ENCODE data around the gene CCDC157.

Gene CCDC157

DNA sequence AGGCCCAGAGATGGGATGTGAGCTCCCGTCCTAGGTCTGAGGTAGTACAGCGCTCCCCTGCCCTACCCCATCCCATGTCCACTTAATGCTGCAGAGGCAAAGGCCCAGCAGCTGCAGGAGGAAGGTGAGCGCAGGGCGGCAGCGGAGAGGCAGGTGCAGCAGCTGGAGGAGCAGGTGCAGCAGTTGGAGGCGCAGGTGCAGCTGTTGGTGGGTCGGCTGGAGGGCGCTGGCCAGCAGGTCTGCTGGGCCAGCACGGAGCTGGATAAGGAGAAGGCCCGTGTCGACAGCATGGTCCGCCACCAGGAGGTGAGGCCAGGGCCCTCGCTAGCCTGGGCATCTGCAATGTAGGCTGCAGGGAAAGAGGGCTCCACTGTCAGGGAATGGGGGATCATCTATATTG lies 15.2 kb downstream of the CCDC157 start:
- TF ChIP-seq POLR2AphosphoS5 (IDR thresholded peaks at IDR 0.05; ENCODE audit: borderline replicate concordance, low read depth, low read length), result no peak
- no peak for TF ChIP-seq EZH2 (IDR thresholded peaks at IDR 0.05)
- no peak for TF ChIP-seq FOXP2 (optimal IDR thresholded peaks at IDR 0.05; ENCODE audit: control extremely low read depth, extremely low read length, insufficient read depth)
- Histone ChIP-seq H3K9ac (ENCODE audit: insufficient read length) (no peak overlapping the region), H3K4me3 (no peak overlapping the region), H3K36me3 (ENCODE audit: insufficient read depth, low read length) (no peaks in the 10 kb centered on the region), H3K27ac (no peak overlapping the region), H3K9me3 (ENCODE audit: low read depth, low read length) (no peaks in the 10 kb centered on the region)
- DNase-seq (ENCODE audit: low read depth, low spot score), result no peak

GRCh38 chr22:30372915-30373314 lies 16.1 kb downstream of the CCDC157 start:
- no peak overlapping the region for H3K27ac ChIP-seq
- no peak for DNase-seq (ENCODE audit: low read depth, low spot score)
- H3K9me3 ChIP-seq (ENCODE audit: low read depth, low read length), result no peaks in the 10 kb centered on the region
- TF ChIP-seq EZH2 (IDR thresholded peaks at IDR 0.05), result no peak
- no peak for TF ChIP-seq FOXP2 (optimal IDR thresholded peaks at IDR 0.05; ENCODE audit: control extremely low read depth, extremely low read length, insufficient read depth)
- TF ChIP-seq POLR2AphosphoS5 (IDR thresholded peaks at IDR 0.05; ENCODE audit: borderline replicate concordance, low read depth, low read length), result no peak
- no peak overlapping the region for H3K9ac ChIP-seq (ENCODE audit: insufficient read length)
- H3K4me3 ChIP-seq, result no peak overlapping the region
- H3K36me3 ChIP-seq (ENCODE audit: insufficient read depth, low read length), result no peaks in the 10 kb centered on the region

DNA sequence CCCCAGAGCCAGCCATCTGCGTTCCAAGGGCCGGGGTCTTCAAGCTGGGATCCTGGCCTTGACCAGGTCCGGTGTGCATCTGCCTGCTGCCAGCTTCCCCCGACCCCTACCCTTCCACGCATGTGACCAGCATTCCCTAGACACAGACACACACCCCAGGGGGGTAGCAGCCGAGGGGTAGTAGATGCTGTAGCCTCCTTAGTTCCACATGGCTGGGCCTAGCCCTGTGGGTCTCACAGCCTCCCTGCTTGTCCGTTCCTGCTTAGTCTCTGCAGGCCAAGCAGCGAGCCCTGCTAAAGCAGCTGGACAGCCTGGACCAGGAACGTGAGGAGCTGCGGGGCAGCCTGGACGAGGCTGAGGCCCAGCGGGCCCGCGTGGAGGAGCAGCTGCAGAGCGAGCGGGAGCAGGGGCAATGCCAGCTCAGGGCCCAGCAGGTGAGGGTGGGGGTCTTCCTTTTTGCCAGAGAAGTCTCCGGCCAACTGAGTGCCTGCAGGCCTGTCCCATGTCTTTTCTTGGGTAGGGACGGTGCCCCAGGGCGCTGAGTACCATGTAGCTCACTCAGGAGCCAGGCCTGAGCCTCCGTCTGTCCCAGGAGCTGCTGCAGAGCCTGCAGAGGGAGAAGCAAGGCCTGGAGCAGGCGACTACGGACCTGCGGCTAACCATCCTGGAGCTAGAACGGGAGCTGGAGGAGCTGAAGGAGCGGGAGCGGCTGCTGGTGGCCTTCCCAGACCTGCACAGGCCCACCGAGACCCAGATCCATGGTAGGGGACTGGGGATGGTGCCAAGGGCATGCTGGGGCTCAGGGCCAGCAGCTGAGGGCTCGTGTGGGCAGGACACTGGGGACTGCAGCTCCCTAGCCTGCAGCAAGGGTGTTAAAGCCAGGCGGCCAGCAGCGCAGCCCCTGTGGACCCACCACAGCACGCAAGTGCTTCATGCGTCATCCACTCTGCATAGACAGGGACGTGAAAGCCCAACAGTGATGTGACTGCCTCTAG lies 16.8 kb downstream of the CCDC157 start:
- Histone ChIP-seq H3K4me3 (no peak overlapping the region), H3K36me3 (ENCODE audit: insufficient read depth, low read length) (no peaks in the 10 kb centered on the region), H3K9me3 (ENCODE audit: low read depth, low read length) (no peaks in the 10 kb centered on the region), H3K9ac (ENCODE audit: insufficient read length) (no peak overlapping the region), H3K27ac (no peak overlapping the region)
- TF ChIP-seq EZH2 (IDR thresholded peaks at IDR 0.05) (no peak), FOXP2 (optimal IDR thresholded peaks at IDR 0.05; ENCODE audit: control extremely low read depth, extremely low read length, insufficient read depth) (no peak), POLR2AphosphoS5 (IDR thresholded peaks at IDR 0.05; ENCODE audit: borderline replicate concordance, low read depth, low read length) (no peak)
- no peak for DNase-seq (ENCODE audit: low read depth, low spot score)

DNA sequence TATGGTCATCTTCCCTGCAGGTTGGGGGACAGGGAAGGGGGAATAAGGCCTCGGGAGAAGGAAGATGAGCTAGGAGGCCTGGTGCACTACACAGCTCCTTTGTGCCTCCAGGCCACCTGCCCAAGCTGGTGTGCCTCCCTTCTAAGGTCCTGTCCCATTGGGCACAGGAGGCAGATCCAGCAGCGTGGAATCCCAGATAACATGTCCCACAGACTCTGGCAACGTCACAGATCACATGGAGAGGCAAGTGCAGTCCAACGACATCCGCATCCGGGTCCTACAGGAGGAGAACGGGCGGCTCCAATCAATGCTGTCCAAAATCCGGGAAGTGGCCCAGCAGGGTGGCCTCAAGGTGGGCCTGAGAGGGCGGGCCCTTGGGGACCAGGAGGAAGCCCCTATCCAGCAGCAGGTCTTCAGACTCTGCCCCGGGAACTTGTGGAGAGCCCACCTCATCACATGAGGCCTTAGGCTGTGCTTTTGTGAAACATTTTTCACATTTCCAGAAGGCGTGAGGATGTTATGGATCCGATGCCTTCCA lies 18.6 kb downstream of the CCDC157 start:
- Histone ChIP-seq H3K4me3 (no peak overlapping the region), H3K36me3 (ENCODE audit: insufficient read depth, low read length) (no peaks in the 10 kb centered on the region), H3K9me3 (ENCODE audit: low read depth, low read length) (no peaks in the 10 kb centered on the region), H3K9ac (ENCODE audit: insufficient read length) (no peak overlapping the region), H3K27ac (no peak overlapping the region)
- TF ChIP-seq POLR2AphosphoS5 (IDR thresholded peaks at IDR 0.05; ENCODE audit: borderline replicate concordance, low read depth, low read length), result no peak
- TF ChIP-seq EZH2 (IDR thresholded peaks at IDR 0.05), result no peak
- no peak for TF ChIP-seq FOXP2 (optimal IDR thresholded peaks at IDR 0.05; ENCODE audit: control extremely low read depth, extremely low read length, insufficient read depth)
- DNase-seq (ENCODE audit: low read depth, low spot score), result no peak

DNA sequence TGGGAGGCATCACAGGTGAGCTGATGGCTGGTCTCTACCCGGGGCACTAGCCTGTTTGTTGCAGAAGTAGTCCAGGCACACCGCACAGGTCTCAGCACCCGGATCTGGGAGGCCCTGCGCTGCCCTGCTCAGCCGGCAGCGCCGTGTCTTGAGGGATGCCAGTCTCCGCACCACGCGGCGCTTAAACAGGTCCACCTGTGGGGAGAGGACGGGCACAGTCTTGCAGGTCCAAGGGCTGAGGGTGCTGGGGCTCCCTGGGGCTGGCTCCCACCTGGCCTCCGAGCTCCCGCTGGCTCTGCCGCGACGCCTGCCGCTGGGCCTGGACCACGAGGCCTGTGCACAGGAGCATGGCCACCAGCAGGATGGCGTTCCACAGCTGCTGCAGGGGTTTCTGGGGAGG lies 23.2 kb downstream of the CCDC157 start:
- H3K9ac ChIP-seq (ENCODE audit: insufficient read length), result no peak overlapping the region
- DNase-seq (ENCODE audit: low read depth, low spot score), result no peak

GRCh38 chr22:30381264-30381663 lies 24.5 kb downstream of the CCDC157 start:
- no peaks in the 10 kb centered on the region for H3K36me3 ChIP-seq (ENCODE audit: insufficient read depth, low read length)
- no peak for DNase-seq (ENCODE audit: low read depth, low spot score)
- H3K9ac ChIP-seq (ENCODE audit: insufficient read length), result no peak overlapping the region

More for the DNA sequence above, 23.2 kb downstream of the CCDC157 start:
- no peak overlapping the region for H3K27ac ChIP-seq
- TF ChIP-seq EZH2 (IDR thresholded peaks at IDR 0.05) (no peak), FOXP2 (optimal IDR thresholded peaks at IDR 0.05; ENCODE audit: control extremely low read depth, extremely low read length, insufficient read depth) (no peak), POLR2AphosphoS5 (IDR thresholded peaks at IDR 0.05; ENCODE audit: borderline replicate concordance, low read depth, low read length) (no peak)
- no peak overlapping the region for H3K4me3 ChIP-seq
- no peaks in the 10 kb centered on the region for H3K36me3 ChIP-seq (ENCODE audit: insufficient read depth, low read length)
- no peaks in the 10 kb centered on the region for H3K9me3 ChIP-seq (ENCODE audit: low read depth, low read length)

DNA sequence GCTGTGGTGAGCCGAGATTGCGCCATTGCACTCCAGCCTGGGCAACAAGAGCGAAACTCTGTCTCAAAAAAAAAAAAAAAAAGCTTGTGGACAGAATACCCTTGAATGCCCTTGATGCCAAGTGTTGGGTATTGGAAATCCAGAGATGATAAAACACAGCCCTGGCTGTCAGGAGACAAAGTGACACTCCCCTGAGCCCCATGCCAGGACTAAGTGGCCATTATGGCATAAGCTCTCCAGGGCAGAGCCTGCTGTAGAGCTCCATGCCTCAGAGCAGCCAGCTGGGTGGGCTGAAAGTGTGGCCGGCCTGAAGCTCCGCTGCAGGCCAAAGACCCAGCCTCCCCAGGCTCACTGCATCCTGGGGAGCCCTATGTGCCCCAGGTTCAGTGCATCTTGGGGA lies 25.5 kb downstream of the CCDC157 start:
- H3K36me3 ChIP-seq (ENCODE audit: insufficient read depth, low read length), result no peaks in the 10 kb centered on the region
- DNase-seq (ENCODE audit: low read depth, low spot score), result no peak
- H3K9me3 ChIP-seq (ENCODE audit: low read depth, low read length), result no peaks in the 10 kb centered on the region
- no peak for TF ChIP-seq POLR2AphosphoS5 (IDR thresholded peaks at IDR 0.05; ENCODE audit: borderline replicate concordance, low read depth, low read length)
- no peak for TF ChIP-seq EZH2 (IDR thresholded peaks at IDR 0.05)
- TF ChIP-seq FOXP2 (optimal IDR thresholded peaks at IDR 0.05; ENCODE audit: control extremely low read depth, extremely low read length, insufficient read depth), result no peak
- H3K27ac ChIP-seq, result no peak overlapping the region
- no peak overlapping the region for H3K9ac ChIP-seq (ENCODE audit: insufficient read length)
- H3K4me3 ChIP-seq, result no peak overlapping the region

More at GRCh38 chr22:30381264-30381663, 24.5 kb downstream of the CCDC157 start:
- Histone ChIP-seq H3K4me3 (no peak overlapping the region), H3K9me3 (ENCODE audit: low read depth, low read length) (no peaks in the 10 kb centered on the region), H3K27ac (no peak overlapping the region)
- TF ChIP-seq FOXP2 (optimal IDR thresholded peaks at IDR 0.05; ENCODE audit: control extremely low read depth, extremely low read length, insufficient read depth) (no peak), POLR2AphosphoS5 (IDR thresholded peaks at IDR 0.05; ENCODE audit: borderline replicate concordance, low read depth, low read length) (no peak), EZH2 (IDR thresholded peaks at IDR 0.05) (no peak)

- Histone ChIP-seq H3K9me3 (ENCODE audit: low read depth, low read length) (no peaks in the 10 kb centered on the region), H3K9ac (ENCODE audit: insufficient read length) (no peak overlapping the region), H3K4me3 (no peak overlapping the region), H3K36me3 (ENCODE audit: insufficient read depth, low read length) (no peaks in the 10 kb centered on the region), H3K27ac (no peak overlapping the region)
- DNase-seq (ENCODE audit: low read depth, low spot score), result no peak
- TF ChIP-seq EZH2 (IDR thresholded peaks at IDR 0.05) (no peak), FOXP2 (optimal IDR thresholded peaks at IDR 0.05; ENCODE audit: control extremely low read depth, extremely low read length, insufficient read depth) (no peak), POLR2AphosphoS5 (IDR thresholded peaks at IDR 0.05; ENCODE audit: borderline replicate concordance, low read depth, low read length) (no peak)
Observed at GRCh38 chr22:30383061-30383460, 26.3 kb downstream of the CCDC157 start.
